GM19324 (cell line): ENCODE data around the gene ZBTB45.

Experiments
- ATAC-seq: cut with Tn5 transposase; IDR thresholded peaks from one replicate; pipeline ENCODE4 v1.9.1; 2021; ENCODE audit warnings: mild to moderate bottlenecking, moderate library complexity; ENCODE audit not compliant: unreplicated experiment, low FRiP score

The ZBTB45 gene

DNA sequence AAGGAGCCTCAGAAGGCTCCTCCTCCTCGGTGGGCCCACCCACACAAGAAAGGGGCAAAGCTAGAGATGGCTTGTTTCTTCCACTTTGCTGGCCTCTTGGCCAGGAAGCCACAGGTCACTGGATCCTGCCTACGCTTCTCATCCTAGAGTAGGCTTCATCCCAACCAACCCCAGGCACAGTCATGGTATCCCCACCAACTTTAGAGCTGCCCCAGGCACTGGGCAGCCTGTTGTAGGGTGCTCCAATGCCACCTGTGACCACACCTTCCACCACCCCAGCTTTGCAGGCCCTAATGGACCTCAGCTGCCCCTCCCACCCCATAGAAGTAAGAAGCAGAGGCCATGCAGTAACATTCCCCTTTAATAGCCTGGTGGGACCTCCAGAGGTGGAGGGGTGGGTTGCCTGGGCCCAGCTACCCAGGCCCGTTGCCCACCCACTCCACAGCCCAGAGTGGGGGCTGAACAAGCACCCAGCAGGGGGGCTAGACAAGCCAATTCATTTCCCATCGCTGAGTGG lies 35.8 kb upstream of the ZBTB45 start:
- no peak for ATAC-seq

- peak; percentile 35 for ATAC-seq
Observed at GRCh38 chr19:58554494-58555368, 35.1 kb upstream of the ZBTB45 start, which contains the start of gene CHMP2A. CHMP2A (minus strand) TSS chr19:58555105; CDS start chr19:58554212, 893 bp downstream.

GRCh38 chr19:58553799-58554493 lies 34.3 kb upstream of the ZBTB45 start:
- no peak for ATAC-seq

DNA sequence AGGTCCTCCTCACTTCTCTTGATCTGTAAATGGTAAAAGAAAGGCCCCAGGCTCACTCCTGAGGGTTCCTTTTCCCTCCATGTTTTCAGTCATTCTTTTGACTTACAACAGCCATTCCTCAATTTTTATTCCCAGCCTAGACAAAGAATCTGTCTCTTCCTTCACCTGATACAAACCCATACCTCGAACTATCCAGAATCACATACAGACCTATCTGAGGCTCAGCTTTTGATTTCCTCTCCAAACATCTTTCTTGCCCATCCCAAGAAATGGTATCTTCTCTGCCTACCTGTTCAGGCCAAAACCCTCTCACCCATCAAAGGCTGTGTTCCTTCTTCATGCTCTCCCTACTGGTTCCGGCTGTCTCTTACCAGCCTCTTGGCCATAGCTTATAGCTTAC lies 33.0 kb upstream of the ZBTB45 start:
- no peak for ATAC-seq

DNA sequence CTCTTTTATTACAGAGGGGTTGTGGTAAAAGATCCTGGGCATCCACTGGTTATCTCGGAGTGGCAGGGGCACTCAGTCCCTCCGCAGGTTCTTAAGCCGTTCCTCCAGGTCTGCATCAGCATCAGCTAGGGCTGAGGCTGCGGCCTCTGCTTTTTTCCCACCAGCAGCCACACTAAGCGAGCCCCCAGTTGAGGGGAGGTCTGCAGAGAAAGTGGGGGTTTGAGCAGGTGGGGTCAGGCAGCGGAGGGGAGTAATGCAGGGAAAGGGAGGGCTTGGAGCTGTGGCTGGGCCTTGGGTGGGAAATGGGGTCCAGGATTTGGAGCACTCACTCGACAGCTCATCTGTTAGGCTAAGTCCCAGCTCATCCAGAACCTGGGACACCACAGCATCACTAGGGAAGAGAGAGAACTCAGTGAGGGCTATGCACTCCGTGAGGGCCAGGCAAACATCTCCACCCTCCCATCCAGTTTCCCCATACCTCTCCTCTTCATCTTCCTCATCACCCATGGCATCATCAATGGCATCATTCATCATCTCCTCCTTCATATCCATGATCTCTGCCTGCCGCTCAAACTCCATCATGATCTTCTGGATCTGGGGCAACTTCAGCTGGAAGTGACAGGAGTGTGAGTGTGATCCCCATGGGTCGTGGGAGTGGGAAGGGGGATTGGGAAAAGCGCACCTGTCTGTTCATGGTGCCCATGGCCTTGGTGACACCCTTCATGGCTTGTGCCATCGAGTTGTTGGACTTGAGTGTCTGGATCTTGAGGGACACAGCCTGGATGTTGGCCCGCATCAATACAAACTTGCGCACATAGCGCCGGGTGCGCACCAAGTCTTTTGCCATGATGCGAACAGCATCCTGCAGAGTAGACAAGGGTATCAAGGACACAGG lies 32.2 kb upstream of the ZBTB45 start:
- ATAC-seq = no peak

DNA sequence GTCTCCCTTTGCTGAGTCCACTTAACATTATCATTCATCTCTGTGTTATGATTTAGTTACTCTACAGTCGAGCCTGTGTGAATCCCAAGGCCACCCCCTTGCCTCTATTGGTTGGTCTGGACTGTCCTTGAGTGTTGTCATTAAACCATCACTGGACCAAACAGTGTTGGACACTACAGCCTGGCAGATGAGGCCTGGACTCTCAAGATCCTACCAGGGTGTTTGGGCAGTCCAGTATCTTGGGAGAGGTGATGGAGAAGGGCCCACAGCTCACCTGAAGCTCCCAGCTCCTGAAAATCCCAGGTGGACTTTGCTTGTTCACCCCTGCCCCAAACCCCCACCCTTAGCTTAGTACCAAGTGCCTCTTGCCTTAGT lies 31.5 kb upstream of the ZBTB45 start:
- ATAC-seq = no peak

DNA sequence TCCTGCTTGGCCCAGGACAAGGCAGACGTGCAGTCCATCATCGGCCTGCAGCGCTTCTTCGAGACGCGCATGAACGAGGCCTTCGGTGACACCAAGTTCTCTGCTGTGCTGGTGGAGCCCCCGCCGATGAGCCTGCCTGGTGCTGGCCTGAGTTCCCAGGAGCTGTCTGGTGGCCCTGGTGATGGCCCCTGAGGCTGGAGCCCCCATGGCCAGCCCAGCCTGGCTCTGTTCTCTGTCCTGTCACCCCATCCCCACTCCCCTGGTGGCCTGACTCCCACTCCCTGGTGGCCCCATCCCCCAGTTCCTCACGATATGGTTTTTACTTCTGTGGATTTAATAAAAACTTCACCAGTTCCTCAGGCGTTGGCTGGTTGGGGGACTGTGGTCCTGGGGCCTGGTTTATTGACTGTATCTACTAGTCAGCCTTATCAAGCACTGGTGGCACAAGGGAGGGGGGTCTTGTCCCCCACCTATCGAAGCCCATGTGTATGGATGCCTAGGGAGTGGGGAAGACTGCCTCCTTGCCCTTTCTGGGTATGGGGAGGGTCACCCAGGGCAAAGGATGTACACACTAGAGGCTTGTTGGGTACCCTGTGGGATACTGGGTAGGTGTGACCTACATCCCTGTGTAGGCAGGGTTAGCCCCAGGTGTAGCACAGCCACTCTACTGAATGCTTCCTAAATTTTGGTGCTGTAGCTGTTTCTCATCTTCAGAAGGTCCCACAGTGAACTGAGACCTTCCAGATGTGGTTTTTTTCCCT lies 30.9 kb upstream of the ZBTB45 start:
- no peak for ATAC-seq

- ATAC-seq = no peak
Observed at GRCh38 chr19:58549664-58550361, 30.2 kb upstream of the ZBTB45 start.

GRCh38 chr19:58548859-58549663 lies 29.5 kb upstream of the ZBTB45 start:
- no peak for ATAC-seq

GRCh38 chr19:58547323-58548312 lies 28.0 kb upstream of the ZBTB45 start:
- no peak for ATAC-seq

GRCh38 chr19:58546019-58546530 lies 26.5 kb upstream of the ZBTB45 start:
- no peak for ATAC-seq

GRCh38 chr19:58545286-58546018 lies 25.8 kb upstream of the ZBTB45 start:
- ATAC-seq = no peak

DNA sequence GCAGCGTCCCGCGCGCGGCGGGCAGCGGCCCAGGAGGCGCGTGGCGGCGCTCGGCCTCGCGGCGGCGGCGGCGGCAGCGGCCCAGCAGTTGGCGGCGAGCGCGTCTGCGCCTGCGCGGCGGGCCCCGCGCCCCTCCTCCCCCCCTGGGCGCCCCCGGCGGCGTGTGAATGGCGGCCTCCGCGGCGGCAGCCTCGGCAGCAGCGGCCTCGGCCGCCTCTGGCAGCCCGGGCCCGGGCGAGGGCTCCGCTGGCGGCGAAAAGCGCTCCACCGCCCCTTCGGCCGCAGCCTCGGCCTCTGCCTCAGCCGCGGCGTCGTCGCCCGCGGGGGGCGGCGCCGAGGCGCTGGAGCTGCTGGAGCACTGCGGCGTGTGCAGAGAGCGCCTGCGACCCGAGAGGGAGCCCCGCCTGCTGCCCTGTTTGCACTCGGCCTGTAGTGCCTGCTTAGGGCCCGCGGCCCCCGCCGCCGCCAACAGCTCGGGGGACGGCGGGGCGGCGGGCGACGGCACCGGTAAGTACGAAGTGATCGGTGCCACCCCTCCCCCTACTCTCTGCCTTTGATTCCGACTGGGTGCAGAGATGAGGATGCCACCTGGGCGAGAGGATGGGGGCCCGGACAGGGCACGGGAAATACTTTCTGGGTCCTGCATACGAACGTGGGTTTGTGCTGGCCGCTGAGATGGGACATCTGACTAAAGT lies 25.1 kb upstream of the ZBTB45 start:
- ATAC-seq = peak; percentile 73

- peak; percentile 87 for ATAC-seq
Observed at GRCh38 chr19:58543826-58544590, 24.4 kb upstream of the ZBTB45 start, which contains the start of gene TRIM28. TRIM28 (plus strand) TSS chr19:58544064; CDS start chr19:58544758, 694 bp downstream.
